ENCODE results near the gene ARID1B.

GRCh38 chr6:156873654-156874380 is 96.6 kb downstream of the ARID1B start:
- TF ChIP-seq RCOR1 (IDR thresholded peaks at IDR 0.05; ENCODE audit: insufficient replicate concordance, low read length) (no peak), BHLHE40 (IDR thresholded peaks at IDR 0.05; ENCODE audit: low read depth, low read length) (no peak), FOS (IDR thresholded peaks at IDR 0.05; ENCODE audit: low read depth, low read length) (no peak), MXI1 (IDR thresholded peaks at IDR 0.05; ENCODE audit: borderline replicate concordance, low read depth, low read length) (no peak), POLR2A (IDR thresholded peaks at IDR 0.05; ENCODE audit: low read depth, low read length) (no peak), ELK1 (IDR thresholded peaks at IDR 0.05; ENCODE audit: borderline replicate concordance, low read depth, low read length) (no peak), CTCF (conservative IDR thresholded peaks at IDR 0.05; ENCODE audit: low read depth, low read length) (no peak), USF2 (IDR thresholded peaks at IDR 0.05; ENCODE audit: low read depth, low read length) (no peak)

Measured in IMR-90 (cell line).